HG02588 (cell line): ENCODE data around the gene ENPP7.

ENCODE experiments used
- ATAC-seq: cut with Tn5 transposase; IDR thresholded peaks from one replicate; pipeline ENCODE4 v1.9.1; 2021; ENCODE audit warnings: mild to moderate bottlenecking, moderate library complexity; ENCODE audit not compliant: unreplicated experiment

Gene ENPP7

GRCh38 chr17:79730437-79730768, 340 bp upstream of the ENPP7 start:
- ATAC-seq = no peak

- no peak for ATAC-seq
Observed at GRCh38 chr17:79732254-79732653, 1.5 kb downstream of the ENPP7 start.

DNA sequence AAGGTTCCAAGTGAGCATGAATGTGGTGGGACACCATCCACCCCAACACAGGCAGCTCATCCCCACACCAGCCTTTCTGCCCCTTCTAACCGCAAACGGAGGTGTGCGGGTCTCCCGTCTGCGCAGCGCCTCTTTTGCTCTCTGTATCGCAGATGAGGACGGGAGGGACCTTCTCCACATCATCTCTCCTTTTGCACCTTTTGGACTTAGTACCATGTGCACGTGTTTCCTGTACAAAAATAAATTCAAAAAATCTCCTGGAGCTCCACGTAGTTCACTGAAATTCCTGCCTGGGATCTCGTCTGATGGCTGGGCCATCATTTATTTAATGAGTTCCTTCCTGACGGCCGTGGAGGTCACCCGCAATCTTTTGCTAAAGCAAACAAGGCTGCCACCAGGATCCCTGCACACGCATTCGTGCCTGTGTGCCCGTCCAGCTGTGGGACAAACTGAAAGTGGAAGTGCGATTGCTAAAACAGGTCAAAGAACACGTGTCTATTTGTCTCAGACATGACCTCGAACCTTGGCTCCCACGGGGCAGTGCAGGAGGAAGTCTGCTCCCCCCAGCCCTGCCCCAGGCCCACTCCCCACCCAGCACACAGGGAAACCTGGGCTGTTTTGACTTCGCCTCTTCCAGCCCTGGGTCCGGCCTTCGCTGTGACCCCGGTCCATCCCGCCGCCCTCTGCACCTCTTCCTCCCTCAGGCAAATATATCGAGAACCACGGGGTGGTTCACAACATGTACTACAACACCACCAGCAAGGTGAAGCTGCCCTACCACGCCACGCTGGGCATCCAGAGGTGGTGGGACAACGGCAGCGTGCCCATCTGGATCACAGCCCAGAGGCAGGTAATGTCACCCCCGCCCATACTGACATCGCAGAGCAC, 2.3 kb downstream of the ENPP7 start:
- ATAC-seq = no peak

DNA sequence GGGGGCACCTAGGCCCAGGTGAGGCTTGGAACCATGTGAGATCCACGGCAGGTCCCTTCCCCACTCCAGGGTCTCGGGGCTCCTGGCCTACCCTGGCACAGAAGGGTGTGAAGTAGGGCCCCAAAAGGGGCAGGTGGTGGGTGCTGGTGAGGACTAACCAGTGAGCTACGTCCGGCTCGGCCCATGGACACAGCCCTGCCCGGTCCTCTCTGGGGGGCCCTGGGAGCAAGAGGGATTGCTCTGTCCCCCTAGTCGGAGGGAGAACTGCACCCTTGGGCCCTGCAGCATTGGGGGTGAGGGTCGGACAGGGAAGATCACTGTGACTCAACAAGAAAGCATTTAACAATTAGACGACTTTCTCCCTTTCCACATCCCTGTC, 2.9 kb downstream of the ENPP7 start:
- no peak for ATAC-seq

DNA sequence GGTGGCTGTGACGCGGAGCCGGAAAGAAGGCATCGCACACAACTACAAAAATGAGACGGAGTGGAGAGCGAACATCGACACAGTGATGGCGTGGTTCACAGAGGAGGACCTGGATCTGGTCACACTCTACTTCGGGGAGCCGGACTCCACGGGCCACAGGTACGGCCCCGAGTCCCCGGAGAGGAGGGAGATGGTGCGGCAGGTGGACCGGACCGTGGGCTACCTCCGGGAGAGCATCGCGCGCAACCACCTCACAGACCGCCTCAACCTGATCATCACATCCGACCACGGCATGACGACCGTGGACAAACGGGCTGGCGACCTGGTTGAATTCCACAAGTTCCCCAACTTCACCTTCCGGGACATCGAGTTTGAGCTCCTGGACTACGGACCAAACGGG, 4.4 kb downstream of the ENPP7 start:
- ATAC-seq = no peak

- no peak for ATAC-seq
Observed at GRCh38 chr17:79737046-79737921, 6.5 kb downstream of the ENPP7 start.

GRCh38 chr17:79737922-79738578, 7.3 kb downstream of the ENPP7 start:
- no peak for ATAC-seq

DNA sequence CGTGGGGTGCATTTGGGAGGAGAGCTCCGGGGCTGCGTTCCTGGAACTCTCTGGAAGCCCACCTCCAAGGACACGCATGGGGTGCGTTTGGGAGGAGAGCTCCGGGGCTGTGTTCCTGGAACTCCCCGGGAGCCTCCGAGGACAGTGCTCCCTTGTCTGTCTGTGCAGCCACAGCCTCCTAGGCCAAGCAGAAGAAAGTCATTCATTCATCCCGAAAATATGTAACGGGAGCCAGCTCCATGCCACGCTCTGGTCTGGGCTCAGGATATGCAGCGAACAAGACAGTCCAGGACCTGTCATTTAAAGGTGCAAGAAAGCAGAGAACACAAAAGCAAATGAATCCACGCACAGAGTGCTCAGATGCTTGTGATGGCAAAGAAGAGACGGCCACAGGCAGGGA, 7.9 kb downstream of the ENPP7 start:
- no peak for ATAC-seq

DNA sequence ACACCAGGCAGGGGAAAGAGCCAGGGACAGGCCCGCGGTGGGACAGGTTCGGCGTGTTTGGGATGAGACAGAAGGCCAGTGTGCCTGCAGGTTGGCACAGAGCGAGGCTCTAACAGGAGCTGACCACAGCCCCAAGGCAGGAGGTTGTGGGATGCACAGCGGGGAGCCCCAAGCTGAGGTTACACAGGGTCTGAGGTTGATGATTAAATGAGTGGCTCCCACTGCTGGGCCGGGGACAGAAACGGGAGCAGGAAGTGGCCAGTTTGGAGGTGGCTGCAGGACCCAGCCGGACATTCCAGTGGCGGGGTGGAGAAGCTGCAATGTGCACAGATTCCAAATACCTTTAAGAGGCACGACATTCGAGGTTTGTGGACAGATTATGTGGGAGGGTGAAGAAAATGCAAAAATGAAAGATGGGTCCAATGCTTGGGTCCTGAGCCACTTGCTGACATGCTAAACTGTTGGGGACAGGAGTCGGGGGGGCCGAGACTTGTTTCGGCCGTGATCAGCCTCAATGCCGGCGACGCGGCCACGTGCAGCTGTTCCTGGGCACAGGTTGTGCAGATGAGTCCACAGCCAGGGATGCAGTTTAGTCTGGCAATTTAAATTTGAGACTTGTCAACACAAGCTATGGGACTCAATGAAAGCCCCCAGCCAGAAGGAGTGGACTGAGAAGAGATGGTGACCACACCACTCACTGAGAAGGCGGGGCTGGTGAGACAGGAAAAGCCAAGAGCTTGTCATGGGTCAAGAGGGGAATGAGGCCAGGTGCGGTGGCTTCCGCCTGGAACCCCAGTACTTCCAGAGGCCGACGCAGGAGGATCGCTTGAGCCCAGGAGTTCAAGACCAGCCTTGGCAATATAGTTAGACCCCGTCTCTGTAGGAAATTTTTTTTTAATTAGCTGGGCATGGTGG, 8.7 kb downstream of the ENPP7 start:
- no peak for ATAC-seq

DNA sequence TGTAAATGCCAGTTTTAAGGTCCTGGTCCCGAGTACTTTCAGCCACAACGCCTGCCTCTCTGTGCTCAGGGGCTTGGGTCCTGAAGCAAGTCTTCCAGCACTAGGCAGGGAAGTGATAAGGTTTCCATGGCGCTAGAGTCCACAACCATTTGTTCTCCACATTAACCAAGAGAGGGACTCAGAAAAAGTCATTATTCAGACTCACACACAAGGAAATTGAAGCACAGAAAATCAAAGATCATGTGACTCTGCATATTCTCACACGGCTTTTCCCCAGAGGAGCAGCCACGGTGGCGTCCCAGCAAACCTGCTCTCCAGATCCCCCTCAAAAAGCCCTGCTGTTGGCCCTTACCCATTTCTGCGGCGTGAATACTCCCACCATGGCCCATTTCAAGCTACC, 9.7 kb downstream of the ENPP7 start:
- no peak for ATAC-seq

- no peak for ATAC-seq
Observed at GRCh38 chr17:79741401-79741750, 10.6 kb downstream of the ENPP7 start.

DNA sequence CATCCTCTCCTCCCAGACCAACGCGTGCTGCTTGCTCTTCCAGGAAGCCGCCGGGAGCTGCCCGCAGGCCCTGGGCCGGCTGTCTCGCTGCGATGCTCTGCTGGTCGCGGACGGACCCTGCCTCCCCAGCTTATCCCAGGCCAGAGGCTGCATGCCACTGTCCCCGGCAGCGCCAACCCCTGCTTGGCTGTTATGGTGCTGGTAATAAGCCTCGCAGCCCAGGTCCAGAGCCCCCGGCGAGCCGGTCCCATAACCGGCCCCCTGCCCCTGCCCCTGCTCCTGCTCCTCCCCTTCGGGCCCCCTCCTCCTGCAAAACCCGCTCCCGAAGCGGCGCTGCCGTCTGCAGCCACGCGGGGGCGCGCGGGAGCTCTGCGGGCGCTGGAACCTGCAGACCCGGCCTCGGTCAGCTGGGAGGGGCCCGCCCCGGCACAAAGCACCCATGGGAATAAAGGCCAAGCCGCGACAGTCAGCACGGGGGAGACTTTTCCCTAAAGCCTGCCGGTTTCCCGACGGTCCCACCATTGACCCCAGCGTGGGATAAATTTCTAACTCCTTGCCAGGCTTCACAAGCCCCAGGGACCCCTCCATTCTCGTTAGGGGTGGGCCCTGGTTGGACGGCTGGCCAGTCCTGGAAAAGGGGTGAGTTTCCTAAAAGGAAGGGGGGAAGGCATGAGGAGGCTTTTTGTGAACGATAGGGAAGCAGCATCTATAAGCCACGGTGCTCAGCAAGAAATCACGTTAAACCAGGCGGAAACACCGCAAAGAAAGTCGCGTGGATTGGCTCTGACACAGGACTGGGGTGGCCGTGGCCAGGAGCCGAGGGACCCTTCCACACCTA, 11.2 kb downstream of the ENPP7 start:
- no peak for ATAC-seq

GRCh38 chr17:79742589-79742918, 11.8 kb downstream of the ENPP7 start:
- ATAC-seq = no peak

DNA sequence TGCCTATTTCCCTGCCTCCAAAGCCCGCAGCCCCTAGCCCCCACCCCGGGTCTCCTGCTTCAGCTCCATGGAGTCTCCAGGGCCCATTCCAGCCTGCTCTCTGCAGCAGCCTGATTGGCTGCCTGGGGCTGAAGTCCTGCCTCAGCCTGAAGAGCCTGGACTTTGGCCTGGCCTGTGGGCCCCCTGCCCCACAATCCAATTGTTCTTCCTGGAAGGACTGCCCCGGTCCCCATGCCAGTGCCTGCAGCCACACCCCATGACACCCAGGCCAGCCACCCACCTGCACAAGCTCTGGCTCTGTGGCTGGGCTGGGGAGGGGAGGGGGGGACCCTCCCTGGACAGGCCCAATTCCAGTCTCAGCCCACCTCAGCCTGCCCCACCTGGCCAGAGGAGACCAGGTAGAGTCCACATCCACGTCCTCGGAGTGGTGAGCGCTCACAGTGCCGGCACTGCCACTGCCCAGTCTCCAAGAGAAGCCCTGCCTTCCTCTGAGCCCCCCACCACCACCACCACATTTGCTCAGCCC, 12.3 kb downstream of the ENPP7 start:
- ATAC-seq = no peak

DNA sequence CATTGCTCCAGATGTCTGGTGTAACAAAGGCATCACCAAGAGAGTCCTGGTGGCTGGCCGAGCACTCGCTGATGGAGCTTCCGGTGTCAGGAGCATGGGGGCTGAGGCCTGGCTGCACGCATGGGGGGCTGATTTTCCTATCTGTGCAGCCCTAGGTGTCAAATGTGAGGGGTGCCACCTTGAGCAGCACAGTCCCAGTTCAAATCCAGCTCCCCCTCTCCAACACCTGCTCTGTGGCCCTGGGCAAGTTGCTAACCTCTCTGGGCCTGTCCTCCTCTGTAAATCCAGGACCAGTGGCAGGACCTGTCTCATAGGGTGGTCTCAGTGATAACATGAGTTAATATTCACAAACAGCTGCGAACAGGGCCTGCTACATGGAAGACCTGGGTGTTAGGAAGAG, 12.9 kb downstream of the ENPP7 start:
- ATAC-seq = no peak

DNA sequence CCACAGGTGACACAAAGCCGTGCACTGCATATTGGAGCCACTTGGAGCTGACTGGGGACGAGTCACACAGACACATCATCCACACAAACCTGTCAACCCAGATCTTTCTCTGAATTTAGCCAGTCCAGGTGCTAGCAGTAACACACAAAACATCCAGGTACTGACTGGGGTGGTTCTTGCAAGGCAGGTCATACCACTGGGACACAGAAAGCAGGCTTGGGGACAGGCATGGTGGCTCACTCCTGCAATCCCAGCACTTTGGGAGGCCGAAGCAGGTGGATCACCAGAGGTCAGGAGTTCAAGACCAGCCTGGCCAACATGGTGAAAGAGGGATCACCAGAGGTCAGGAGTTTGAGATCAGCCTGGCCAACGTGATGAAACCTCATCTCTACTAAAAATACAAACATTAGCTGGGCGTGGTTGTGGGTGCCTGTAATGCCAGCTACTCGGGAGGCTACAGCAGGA, 14.9 kb downstream of the ENPP7 start:
- no peak for ATAC-seq

GRCh38 chr17:79746889-79747507, 16.3 kb downstream of the ENPP7 start:
- ATAC-seq = no peak

DNA sequence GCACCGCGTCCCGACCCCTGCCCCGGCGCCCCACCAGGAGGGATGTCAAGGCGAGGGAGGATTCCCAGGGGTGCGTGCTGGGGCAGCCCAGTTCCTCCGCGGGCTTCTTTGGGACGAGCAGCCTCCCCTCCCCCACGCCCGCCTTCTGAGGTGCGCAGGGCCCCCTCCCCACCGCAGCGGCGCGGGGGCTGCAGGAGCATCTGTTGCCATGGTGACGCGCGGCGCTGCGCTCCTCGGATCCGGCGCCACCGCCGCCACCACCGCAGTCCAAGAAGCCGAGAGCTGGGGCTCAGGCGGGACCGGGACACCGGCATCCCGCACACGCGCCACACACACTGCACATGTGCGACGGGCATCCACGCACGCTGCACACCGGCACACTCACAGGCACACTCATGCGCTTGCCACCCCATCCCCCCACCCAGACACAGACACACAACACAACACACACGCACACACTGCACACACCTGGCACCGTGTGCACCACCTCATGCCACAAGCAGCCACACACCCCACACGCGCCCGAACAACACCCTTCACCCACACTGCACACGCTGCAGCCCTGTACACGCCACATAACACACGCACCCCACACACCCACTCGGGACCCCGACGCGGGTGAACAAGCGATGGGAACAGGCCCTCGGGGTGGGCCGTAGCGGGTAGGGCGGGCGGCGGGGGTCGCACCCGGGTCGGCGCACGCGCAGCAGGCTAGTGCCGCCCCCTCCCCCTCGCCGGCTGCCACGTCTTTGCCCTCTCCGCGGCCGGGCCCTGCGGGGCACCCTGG, 17.0 kb downstream of the ENPP7 start:
- ATAC-seq = no peak
